BE2C (cell line): ENCODE measurements around the gene GPATCH2L.

Experiments
- DNase-seq: peaks from one replicate; pipeline ENCODE4 v3.0.0-alpha.2; 2020
- H3K27me3 ChIP-seq: fragments of 250-450 bp; sonication (Bioruptor Pico); 2 replicates; pipeline ENCODE4 v1.5.1; 2020; ENCODE audit warnings: mild to moderate bottlenecking
- H3K36me3 ChIP-seq: fragments of 250-450 bp; sonication (Bioruptor Pico); 2 replicates; pipeline ENCODE4 v1.5.1; 2020; ENCODE audit warnings: mild to moderate bottlenecking
- H3K4me1 ChIP-seq: fragments of 250-450 bp; sonication (Bioruptor Pico); 2 replicates; pipeline ENCODE4 v1.5.1; 2020
- H3K4me3 ChIP-seq: 2 replicates; pipeline ENCODE4 v1.5.1; 2011; ENCODE audit warnings: low read depth, low read length
- H3K9me3 ChIP-seq: fragments of 250-450 bp; sonication (Bioruptor Pico); 2 replicates; pipeline ENCODE4 v1.5.1; 2020
- CTCF ChIP-seq: IDR thresholded peaks from 2 replicates; pipeline ENCODE4 v1.5.1; 2012; ENCODE audit warnings: mild to moderate bottlenecking, low read depth, low read length

The GPATCH2L gene

GRCh38 chr14:76123426-76124225 lies 28.1 kb upstream of the GPATCH2L start:
- H3K9me3 ChIP-seq = no peaks in the 10 kb centered on the region
- no peak for DNase-seq
- H3K4me3 ChIP-seq = no peak overlapping the region
- no peaks in the 10 kb centered on the region for H3K36me3 ChIP-seq
- no peak for TF ChIP-seq CTCF
- peaks cover 3% of the 10 kb centered on the region; the same call in 1 of the 2 replicates for H3K27me3 ChIP-seq
- H3K4me1 ChIP-seq = no peaks in the 10 kb centered on the region; the same call in 1 of the 2 replicates

- Histone ChIP-seq H3K4me3 (no peak overlapping the region), H3K36me3 (no peaks in the 10 kb centered on the region), H3K27me3 (peaks cover 11% of the 10 kb centered on the region), H3K4me1 (no peaks in the 10 kb centered on the region; the same call in 1 of the 2 replicates), H3K9me3 (no peaks in the 10 kb centered on the region)
- no peak for DNase-seq
- TF ChIP-seq CTCF = no peak
Observed at GRCh38 chr14:76125511-76125910, 26.2 kb upstream of the GPATCH2L start.

GRCh38 chr14:76126076-76126475 lies 25.6 kb upstream of the GPATCH2L start:
- TF ChIP-seq CTCF = no peak
- H3K36me3 ChIP-seq = no peaks in the 10 kb centered on the region
- peaks cover 16% of the 10 kb centered on the region for H3K27me3 ChIP-seq
- H3K4me1 ChIP-seq = no peaks in the 10 kb centered on the region; the same call in 1 of the 2 replicates
- no peak for DNase-seq
- no peaks in the 10 kb centered on the region for H3K9me3 ChIP-seq
- H3K4me3 ChIP-seq = no peak overlapping the region

- no peak overlapping the region for H3K4me3 ChIP-seq
- no peak for DNase-seq
- H3K9me3 ChIP-seq = no peaks in the 10 kb centered on the region
- no peaks in the 10 kb centered on the region for H3K4me1 ChIP-seq
- H3K36me3 ChIP-seq = no peaks in the 10 kb centered on the region
- H3K27me3 ChIP-seq = peaks cover 50% of the 10 kb centered on the region
- TF ChIP-seq CTCF = no peak
Observed at GRCh38 chr14:76129851-76130576, 21.7 kb upstream of the GPATCH2L start.

GRCh38 chr14:76131071-76131965 lies 20.4 kb upstream of the GPATCH2L start:
- Histone ChIP-seq H3K9me3 (no peaks in the 10 kb centered on the region), H3K36me3 (no peaks in the 10 kb centered on the region), H3K4me3 (no peak overlapping the region), H3K27me3 (peaks cover 52% of the 10 kb centered on the region), H3K4me1 (no peaks in the 10 kb centered on the region)
- no peak for DNase-seq
- no peak for TF ChIP-seq CTCF
